ENCODE measurements around the gene TPH2. TPM values are rescaled to one million over a fixed set of nuclear protein-coding genes. Genes with fewer than 3 reads are reported as not detected.

Gene TPH2
- total and polyA plus RNA-seq, 4 donors, result 0.11 to 1.8 (median 0.45) TPM

DNA sequence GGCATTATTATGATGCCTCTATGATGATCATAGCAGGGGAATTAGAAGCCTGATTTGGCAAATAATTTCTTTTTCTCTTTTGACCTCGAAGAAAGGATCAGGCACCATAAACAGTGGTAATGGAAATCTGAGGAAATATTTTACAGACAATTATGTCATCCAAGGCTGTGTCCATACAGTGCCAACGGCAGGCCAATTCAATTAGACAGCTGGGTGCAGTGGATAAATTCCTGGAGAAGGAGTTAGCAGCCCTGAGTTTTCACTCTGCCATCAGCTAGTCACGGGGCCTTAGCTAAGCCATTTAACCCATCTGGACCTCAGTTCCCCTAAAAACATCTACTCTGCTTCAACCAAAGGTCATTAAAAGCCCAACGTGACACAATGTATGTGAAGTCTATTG, 4.1 kb downstream of the TPH2 start:
- Histone ChIP-seq H3K27ac (ENCODE audit: low read depth, low read length) (no peak overlapping the region), H3K4me1 (ENCODE audit: control insufficient read depth, insufficient read depth, low read length) (peaks cover 5% of the 10 kb centered on the region), H3K36me3 (ENCODE audit: control insufficient read depth, insufficient read depth, low read length) (no peaks in the 10 kb centered on the region), H3K9me3 (ENCODE audit: control insufficient read depth, insufficient read depth, low read length) (no peaks in the 10 kb centered on the region), H3K27me3 (ENCODE audit: control insufficient read depth, insufficient read depth, low read length) (peaks cover 2% of the 10 kb centered on the region), H3K4me3 (ENCODE audit: low read depth, low read length) (no peak overlapping the region)
- DNase-seq (ENCODE audit: low read depth in 4 of 6, low spot score in 6 of 6), result no peak
- no CpG with 5 or more reads among the region's 4 CpGs for WGBS (ENCODE audit: insufficient coverage)

DNA sequence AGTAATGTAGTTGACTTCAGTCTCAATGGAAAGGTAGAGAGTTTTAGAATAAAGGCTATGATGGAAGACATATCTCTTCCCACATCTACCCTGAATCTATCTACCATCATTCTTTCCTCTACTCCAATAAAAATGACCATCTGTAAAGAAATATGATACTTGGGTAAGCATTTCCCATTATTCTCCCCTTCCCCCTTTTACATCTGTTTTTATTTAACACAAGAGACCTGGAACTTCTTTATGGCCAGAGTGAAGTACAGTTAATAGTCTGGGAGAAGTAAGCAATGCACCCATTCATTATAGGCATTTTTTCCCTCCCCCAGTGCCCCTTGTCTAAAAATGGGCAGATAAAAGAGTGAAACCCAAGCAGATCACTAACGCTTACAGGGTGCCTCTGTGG, 6.5 kb downstream of the TPH2 start:
- Histone ChIP-seq H3K4me3 (ENCODE audit: low read depth, low read length) (no peak overlapping the region), H3K36me3 (ENCODE audit: control insufficient read depth, insufficient read depth, low read length) (no peaks in the 10 kb centered on the region), H3K27ac (ENCODE audit: low read depth, low read length) (no peak overlapping the region), H3K9me3 (ENCODE audit: control insufficient read depth, insufficient read depth, low read length) (no peaks in the 10 kb centered on the region), H3K27me3 (ENCODE audit: control insufficient read depth, insufficient read depth, low read length) (no peaks in the 10 kb centered on the region), H3K4me1 (ENCODE audit: control insufficient read depth, insufficient read depth, low read length) (peaks cover 2% of the 10 kb centered on the region)
- WGBS (ENCODE audit: insufficient coverage), result 75% methylated on average over 1 of the region's 1 CpG
- peak in 1 of 6 donors; percentile 22 for DNase-seq (ENCODE audit: low read depth in 4 of 6, low spot score in 6 of 6)

DNA sequence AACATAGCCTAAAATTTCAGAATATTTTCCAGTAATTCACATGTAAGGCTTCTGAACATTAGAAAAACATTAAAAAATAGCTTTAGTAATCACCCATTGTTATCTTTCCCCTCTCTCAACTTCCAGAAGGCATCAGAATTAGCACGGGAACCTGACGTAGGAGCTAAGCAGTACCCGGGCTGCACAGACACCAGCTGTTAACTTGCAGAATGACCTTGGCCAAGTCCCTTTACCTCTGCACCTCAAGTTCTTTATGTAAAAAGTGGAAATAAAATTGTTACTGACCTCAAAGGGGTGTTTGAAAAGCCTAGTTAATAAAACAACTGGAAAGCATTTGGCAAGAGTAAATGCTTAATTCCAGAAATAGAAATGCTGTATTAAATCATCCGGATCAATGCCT, 7.2 kb downstream of the TPH2 start:
- no peaks in the 10 kb centered on the region for H3K9me3 ChIP-seq (ENCODE audit: control insufficient read depth, insufficient read depth, low read length)
- WGBS (ENCODE audit: insufficient coverage), result no CpG with 5 or more reads among the region's 4 CpGs
- no peaks in the 10 kb centered on the region for H3K27me3 ChIP-seq (ENCODE audit: control insufficient read depth, insufficient read depth, low read length)
- no peak overlapping the region for H3K27ac ChIP-seq (ENCODE audit: low read depth, low read length)
- H3K36me3 ChIP-seq (ENCODE audit: control insufficient read depth, insufficient read depth, low read length), result no peaks in the 10 kb centered on the region
- peaks cover 2% of the 10 kb centered on the region for H3K4me1 ChIP-seq (ENCODE audit: control insufficient read depth, insufficient read depth, low read length)
- no peak overlapping the region for H3K4me3 ChIP-seq (ENCODE audit: low read depth, low read length)
- no peak for DNase-seq (ENCODE audit: low read depth in 4 of 6, low spot score in 6 of 6)

DNA sequence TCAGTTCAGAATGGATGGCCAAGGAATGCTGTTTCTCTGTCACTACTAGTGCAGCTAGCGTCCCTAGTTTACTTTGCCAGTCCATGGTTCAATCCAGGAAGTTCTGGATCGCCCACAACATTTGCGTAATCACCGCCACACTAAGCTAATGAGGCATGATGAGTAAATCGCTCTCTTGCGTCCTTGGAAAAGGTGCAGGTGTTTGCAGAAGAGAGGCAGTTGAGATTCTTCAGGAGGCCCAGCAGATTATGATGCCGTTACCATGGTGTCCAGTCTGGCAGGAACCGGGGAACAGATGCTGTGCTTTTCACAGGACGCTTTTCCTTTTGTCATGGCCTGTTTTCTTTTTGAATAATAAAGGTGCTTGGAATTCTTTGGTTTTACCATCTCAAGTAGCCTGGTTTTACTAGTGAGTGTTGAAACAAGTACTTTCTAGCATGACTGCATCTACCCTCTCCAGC, 9.0 kb downstream of the TPH2 start:
- whole genome bisulfite sequencing (ENCODE audit: insufficient coverage), result 9% methylated on average over 8 of the region's 9 CpGs
- Histone ChIP-seq H3K4me1 (ENCODE audit: control insufficient read depth, insufficient read depth, low read length) (peaks cover 2% of the 10 kb centered on the region), H3K27me3 (ENCODE audit: control insufficient read depth, insufficient read depth, low read length) (no peaks in the 10 kb centered on the region), H3K4me3 (ENCODE audit: low read depth, low read length) (no peak overlapping the region), H3K36me3 (ENCODE audit: control insufficient read depth, insufficient read depth, low read length) (no peaks in the 10 kb centered on the region), H3K9me3 (ENCODE audit: control insufficient read depth, insufficient read depth, low read length) (no peaks in the 10 kb centered on the region), H3K27ac (ENCODE audit: low read depth, low read length) (no peak overlapping the region)
- DNase-seq (ENCODE audit: low read depth in 4 of 6, low spot score in 6 of 6), result peak in 3 of 6 donors; percentile 17 to 86 (median 82)

DNA sequence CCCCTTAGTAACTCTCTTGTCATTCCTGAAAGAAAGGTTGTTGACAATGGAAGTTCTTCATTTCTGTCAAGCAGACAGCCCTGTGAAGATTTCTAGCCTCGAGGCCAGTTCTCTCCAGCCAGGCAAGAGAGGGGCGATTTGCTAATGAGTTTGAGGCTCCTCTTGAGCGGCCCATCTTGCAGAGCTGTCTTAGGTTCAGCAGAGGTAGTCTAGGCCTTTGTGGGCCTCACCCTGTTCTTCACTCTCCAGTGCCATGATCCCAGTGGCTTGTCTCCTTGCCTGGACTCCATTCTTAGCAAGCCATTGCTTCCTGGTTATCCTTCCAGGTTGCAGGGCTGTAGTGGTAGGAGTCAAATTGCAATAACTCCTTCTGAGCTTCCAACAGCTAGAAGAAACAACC, 9.7 kb downstream of the TPH2 start:
- no peak for DNase-seq (ENCODE audit: low read depth in 4 of 6, low spot score in 6 of 6)
- Histone ChIP-seq H3K9me3 (ENCODE audit: control insufficient read depth, insufficient read depth, low read length) (no peaks in the 10 kb centered on the region), H3K36me3 (ENCODE audit: control insufficient read depth, insufficient read depth, low read length) (no peaks in the 10 kb centered on the region), H3K27me3 (ENCODE audit: control insufficient read depth, insufficient read depth, low read length) (no peaks in the 10 kb centered on the region), H3K4me1 (ENCODE audit: control insufficient read depth, insufficient read depth, low read length) (peaks cover 2% of the 10 kb centered on the region), H3K4me3 (ENCODE audit: low read depth, low read length) (no peak overlapping the region), H3K27ac (ENCODE audit: low read depth, low read length) (no peak overlapping the region)
- 43% methylated on average over 1 of the region's 3 CpGs for WGBS (ENCODE audit: insufficient coverage)

DNA sequence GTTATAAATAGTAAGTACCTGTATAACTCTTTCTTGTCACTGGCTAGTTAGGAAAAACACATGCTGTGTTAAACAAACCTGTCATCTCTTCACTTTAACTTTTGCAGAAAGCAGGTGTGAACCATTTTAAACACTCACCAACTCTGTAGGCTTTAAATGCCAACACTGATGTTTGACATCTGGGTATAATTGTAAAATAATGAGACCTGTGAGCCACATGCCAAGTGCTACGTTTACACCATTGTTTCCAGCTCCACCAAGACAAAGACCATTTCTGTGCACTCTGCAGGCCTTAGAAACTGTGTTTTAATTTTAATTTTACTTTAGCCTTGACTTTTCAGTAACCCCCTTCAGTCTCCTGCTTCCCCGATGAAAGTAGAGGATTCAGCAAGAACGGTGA, 11.0 kb downstream of the TPH2 start:
- DNase-seq (ENCODE audit: low read depth in 4 of 6, low spot score in 6 of 6), result no peak
- Histone ChIP-seq H3K4me1 (ENCODE audit: control insufficient read depth, insufficient read depth, low read length) (peaks cover 2% of the 10 kb centered on the region), H3K27ac (ENCODE audit: low read depth, low read length) (no peak overlapping the region), H3K27me3 (ENCODE audit: control insufficient read depth, insufficient read depth, low read length) (no peaks in the 10 kb centered on the region), H3K9me3 (ENCODE audit: control insufficient read depth, insufficient read depth, low read length) (no peaks in the 10 kb centered on the region), H3K36me3 (ENCODE audit: control insufficient read depth, insufficient read depth, low read length) (no peaks in the 10 kb centered on the region), H3K4me3 (ENCODE audit: low read depth, low read length) (no peak overlapping the region)
- no CpG with 5 or more reads among the region's 3 CpGs for WGBS (ENCODE audit: insufficient coverage)

DNA sequence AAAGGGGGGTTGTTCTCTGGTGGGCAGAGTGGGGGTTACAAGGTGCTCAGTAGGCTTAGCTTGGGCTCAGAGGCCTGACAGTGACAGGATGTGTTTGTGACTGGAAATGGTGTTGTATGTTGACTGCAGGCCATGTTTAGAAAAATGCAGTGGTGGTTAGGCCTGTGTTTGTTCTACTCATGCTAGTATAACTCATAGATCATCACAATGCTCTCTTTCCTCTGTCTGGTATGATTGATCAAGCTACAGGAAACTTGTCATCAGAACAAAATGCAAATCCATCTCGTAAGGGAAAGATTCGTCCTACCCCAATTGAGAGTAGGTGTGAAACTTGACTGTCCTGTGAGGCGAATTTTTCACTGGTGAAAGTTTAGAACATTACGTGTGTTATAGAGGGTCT, 11.8 kb downstream of the TPH2 start:
- WGBS (ENCODE audit: insufficient coverage), result 100% methylated on average over 1 of the region's 4 CpGs
- H3K27me3 ChIP-seq (ENCODE audit: control insufficient read depth, insufficient read depth, low read length), result no peaks in the 10 kb centered on the region

DNA sequence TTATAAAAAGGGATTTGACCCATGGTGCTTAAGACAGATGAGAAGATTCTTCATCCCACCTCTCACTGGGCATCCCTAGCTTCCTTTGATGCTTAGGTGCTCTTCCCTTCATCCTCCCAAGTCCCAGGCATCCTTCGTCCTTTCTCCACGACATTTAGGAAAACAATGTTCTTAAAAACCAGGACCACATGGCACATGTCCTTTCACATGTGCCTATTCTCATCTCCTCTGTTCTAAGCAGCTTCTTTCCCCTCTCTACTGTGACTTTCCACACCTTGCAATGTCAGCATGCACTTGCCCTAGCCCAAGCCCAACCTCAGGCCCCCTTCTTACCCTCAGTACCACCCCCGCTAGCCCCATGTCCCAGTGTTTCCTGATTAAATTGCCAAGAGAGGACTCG, 12.2 kb downstream of the TPH2 start:
- Histone ChIP-seq H3K4me3 (ENCODE audit: low read depth, low read length) (no peak overlapping the region), H3K4me1 (ENCODE audit: control insufficient read depth, insufficient read depth, low read length) (peaks cover 2% of the 10 kb centered on the region), H3K27me3 (ENCODE audit: control insufficient read depth, insufficient read depth, low read length) (no peaks in the 10 kb centered on the region), H3K36me3 (ENCODE audit: control insufficient read depth, insufficient read depth, low read length) (no peaks in the 10 kb centered on the region), H3K9me3 (ENCODE audit: control insufficient read depth, insufficient read depth, low read length) (no peaks in the 10 kb centered on the region), H3K27ac (ENCODE audit: low read depth, low read length) (no peak overlapping the region)
- DNase-seq (ENCODE audit: low read depth in 4 of 6, low spot score in 6 of 6), result no peak
- WGBS (ENCODE audit: insufficient coverage), result 96% methylated on average over 4 of the region's 4 CpGs

More for the DNA sequence above, 11.8 kb downstream of the TPH2 start:
- no peaks in the 10 kb centered on the region for H3K36me3 ChIP-seq (ENCODE audit: control insufficient read depth, insufficient read depth, low read length)
- no peak for DNase-seq (ENCODE audit: low read depth in 4 of 6, low spot score in 6 of 6)
- no peaks in the 10 kb centered on the region for H3K9me3 ChIP-seq (ENCODE audit: control insufficient read depth, insufficient read depth, low read length)
- H3K4me3 ChIP-seq (ENCODE audit: low read depth, low read length), result no peak overlapping the region
- peaks cover 2% of the 10 kb centered on the region for H3K4me1 ChIP-seq (ENCODE audit: control insufficient read depth, insufficient read depth, low read length)
- no peak overlapping the region for H3K27ac ChIP-seq (ENCODE audit: low read depth, low read length)

DNA sequence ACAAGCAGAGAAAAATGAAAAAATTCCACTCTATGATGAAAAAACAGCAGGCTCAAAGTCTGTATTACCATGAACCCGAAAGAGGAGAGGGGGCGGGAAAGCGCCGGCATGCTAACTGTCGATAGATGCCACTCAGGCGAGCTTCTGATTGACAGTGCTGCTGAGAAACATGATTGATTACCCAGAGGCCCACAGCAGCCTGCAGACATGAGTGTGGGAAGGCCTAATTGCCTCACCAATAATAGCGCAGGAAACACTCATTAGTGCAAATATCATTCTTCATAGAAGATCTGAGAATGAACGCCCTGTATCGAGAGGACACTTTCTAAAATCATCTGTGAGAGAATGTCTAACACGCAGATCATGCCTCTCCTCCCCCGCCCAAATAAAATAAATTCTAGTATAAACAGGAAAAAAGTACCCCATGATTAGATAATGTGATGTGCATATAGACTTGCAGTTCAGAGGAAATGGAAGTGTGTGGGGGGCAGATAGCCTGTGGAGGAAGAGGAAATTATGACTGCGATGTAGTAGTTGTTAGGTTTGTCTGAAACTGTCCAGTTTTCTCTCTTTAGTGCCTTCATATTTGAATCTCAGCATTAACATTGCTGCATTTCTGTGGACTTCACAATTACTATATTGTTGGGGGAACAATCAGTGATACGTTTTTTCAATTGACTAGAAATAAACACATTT, 15.6 kb downstream of the TPH2 start:
- Histone ChIP-seq H3K27me3 (ENCODE audit: control insufficient read depth, insufficient read depth, low read length) (no peaks in the 10 kb centered on the region), H3K9me3 (ENCODE audit: control insufficient read depth, insufficient read depth, low read length) (no peaks in the 10 kb centered on the region)

DNA sequence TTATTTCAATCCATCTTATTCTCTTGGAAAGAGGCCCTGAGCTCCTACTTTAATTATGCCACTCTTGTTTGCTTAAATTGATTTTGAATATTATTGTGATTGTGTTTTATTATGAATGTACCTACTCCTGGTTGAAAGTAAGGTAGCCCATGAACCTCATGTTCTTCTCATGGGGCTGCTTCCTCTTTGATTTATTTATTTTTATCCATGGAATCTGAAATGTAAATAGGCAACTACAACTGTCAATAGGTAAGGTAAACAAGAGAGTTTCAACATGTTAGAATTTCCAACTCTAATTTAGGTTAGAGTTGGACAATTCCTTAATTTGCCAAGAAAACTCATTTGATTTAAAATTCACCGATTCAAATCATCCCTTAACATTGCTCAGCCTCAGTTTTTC, 16.2 kb downstream of the TPH2 start:
- H3K27me3 ChIP-seq (ENCODE audit: control insufficient read depth, insufficient read depth, low read length), result no peaks in the 10 kb centered on the region

More for the DNA sequence above, 15.6 kb downstream of the TPH2 start:
- WGBS (ENCODE audit: insufficient coverage), result 56% methylated on average over 6 of the region's 13 CpGs
- no peak overlapping the region for H3K27ac ChIP-seq (ENCODE audit: low read depth, low read length)
- H3K4me1 ChIP-seq (ENCODE audit: control insufficient read depth, insufficient read depth, low read length), result no peaks in the 10 kb centered on the region
- peak in 1 of 6 donors; percentile 84 for DNase-seq (ENCODE audit: low read depth in 4 of 6, low spot score in 6 of 6)
- no peak overlapping the region for H3K4me3 ChIP-seq (ENCODE audit: low read depth, low read length)
- H3K36me3 ChIP-seq (ENCODE audit: control insufficient read depth, insufficient read depth, low read length), result no peaks in the 10 kb centered on the region

More for the DNA sequence above, 16.2 kb downstream of the TPH2 start:
- H3K36me3 ChIP-seq (ENCODE audit: control insufficient read depth, insufficient read depth, low read length), result no peaks in the 10 kb centered on the region
- H3K4me3 ChIP-seq (ENCODE audit: low read depth, low read length), result no peak overlapping the region
- no peaks in the 10 kb centered on the region for H3K4me1 ChIP-seq (ENCODE audit: control insufficient read depth, insufficient read depth, low read length)
- no peak for DNase-seq (ENCODE audit: low read depth in 4 of 6, low spot score in 6 of 6)
- no CpG with 5 or more reads among the region's 1 CpG for WGBS (ENCODE audit: insufficient coverage)
- no peak overlapping the region for H3K27ac ChIP-seq (ENCODE audit: low read depth, low read length)
- H3K9me3 ChIP-seq (ENCODE audit: control insufficient read depth, insufficient read depth, low read length), result no peaks in the 10 kb centered on the region

Measured in spinal cord (tissue), 10 donors.